ENCODE data around the gene UMAD1.
"Not testable (repeated sequence)": the region's sequence is repeated elsewhere in the genome, so short reads cannot be mapped to it uniquely, and the experiment has no call there.

The UMAD1 gene

DNA sequence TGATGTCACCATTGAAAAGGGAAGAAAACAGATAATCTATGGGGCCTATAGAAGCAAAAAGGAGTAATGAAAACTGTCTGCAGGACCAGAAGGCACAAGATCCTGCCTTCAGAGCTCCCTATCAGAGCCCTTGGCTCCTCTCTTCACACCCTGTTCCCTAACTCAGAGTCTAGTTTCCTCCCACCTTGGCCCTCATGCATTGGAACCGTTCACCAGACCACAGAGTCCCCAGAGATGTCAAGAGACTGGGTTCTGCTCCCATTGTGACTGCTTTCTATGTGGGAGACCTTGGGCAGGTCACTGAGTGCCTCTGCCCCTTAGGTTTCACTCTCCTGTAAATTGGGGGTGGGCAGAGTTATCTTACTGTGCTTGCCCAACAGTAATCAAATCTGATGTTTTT is 158.0 kb downstream of the UMAD1 start:
- DNase-seq (ENCODE audit: low spot score) = no peak

DNA sequence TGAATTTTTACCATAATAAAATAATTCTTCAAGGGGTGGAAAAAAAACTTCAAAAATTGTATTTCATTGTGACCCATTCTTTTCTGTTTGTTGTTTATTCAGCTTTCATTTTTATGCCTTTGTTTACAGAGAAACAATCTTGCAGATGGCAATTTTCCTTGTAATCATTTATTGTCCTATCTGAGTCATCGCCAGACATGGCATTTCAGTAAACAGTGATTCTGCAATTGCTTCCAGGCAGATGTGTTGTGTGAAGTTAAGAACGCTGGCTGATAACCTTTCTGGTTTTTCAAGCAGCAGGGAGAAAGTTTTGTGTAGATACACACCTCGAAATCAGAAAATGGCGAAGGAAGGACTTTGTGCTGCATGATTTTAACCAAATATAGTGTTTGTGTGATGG is 158.6 kb downstream of the UMAD1 start:
- DNase-seq (ENCODE audit: low spot score) = no peak

DNA sequence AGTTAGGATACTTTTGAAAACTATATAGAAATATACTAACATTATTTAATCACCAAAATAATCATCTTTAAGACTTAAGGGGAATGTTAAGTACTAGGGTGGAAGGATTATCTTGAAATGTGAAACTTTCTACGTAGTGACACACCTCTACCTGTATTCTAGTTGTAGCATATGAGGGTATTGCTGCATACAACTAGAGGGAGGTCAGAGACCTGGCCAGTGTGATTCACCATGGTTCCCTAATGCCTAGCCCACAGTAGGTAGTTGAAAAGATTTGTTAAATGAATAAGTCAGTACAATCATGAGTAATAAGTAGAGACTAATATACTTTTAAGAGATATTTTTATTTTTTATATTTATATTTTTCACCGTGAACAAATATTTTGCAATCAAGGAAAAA is 162.0 kb downstream of the UMAD1 start:
- DNase-seq (ENCODE audit: low spot score) = no peak

DNA sequence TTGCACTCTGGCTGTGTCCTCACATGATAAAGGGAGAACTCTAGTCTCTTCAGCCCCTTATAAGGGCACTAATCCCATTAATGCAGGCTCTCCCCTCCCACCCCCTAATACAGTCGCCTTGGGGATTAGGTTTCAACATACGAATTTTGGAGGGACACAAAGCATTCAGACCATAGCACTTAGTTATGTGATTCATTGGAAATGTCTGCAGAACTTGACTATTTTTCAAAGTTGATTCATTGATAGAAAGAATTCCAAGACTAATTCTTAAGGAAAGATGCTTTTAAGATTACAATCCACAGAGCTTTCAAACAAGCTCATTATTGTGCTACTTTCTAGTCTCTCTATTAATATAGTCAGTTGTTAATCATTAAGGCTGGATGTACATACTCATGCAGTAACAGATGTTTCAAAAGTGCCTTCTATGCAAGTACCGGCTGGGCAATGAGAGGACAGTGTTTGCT is 163.2 kb downstream of the UMAD1 start:
- DNase-seq (ENCODE audit: low spot score) = no peak

DNA sequence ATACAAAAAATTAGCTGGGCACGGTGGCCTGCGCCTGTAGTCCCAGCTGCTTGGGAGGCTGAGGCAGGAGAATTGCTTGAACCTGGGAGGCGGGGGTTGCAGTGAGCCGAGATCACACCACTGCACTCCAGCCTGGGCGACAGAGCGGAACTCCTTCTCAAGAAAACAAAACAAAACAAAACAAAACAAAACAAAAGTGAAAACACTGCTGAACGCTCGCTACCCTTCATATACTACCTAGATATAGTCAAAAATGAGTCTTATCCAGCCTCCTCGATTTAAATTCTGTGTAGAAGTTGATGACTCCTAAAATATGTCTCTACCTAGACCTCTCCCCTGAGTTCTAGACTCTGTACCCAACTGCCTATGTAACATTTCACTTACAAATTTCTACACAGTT is 164.3 kb downstream of the UMAD1 start:
- not testable (repeated sequence) for DNase-seq (ENCODE audit: low spot score)

DNA sequence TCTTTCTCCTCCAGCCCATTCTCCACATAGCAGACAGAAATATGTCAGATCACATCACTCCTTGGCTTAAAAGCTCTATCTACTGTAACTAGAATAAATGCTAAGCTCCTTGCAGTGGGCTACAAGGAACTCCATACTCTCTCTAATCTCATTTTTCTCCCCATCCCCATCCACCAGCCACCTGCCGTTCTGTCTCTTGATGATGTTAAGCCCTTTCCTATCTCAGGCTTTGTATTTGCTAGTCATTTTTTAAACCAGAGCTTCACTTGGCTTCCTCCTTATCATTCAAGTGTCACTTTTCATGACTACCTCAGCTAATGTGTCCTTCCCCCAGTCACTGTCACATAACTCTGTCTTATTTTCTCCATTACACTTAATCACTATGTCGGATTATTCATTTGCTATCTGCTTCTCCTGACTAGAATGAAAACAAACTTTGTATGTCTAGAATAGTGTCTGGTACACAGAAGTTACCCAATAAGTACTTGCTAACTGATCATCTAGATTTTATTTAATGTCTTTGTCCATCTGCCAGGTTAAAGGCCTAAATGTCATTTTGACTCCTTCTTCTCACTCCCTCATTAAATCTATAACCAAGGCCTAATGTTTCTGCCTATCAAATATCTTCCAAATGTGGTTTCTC is 165.1 kb downstream of the UMAD1 start:
- DNase-seq (ENCODE audit: low spot score) = no peak

DNA sequence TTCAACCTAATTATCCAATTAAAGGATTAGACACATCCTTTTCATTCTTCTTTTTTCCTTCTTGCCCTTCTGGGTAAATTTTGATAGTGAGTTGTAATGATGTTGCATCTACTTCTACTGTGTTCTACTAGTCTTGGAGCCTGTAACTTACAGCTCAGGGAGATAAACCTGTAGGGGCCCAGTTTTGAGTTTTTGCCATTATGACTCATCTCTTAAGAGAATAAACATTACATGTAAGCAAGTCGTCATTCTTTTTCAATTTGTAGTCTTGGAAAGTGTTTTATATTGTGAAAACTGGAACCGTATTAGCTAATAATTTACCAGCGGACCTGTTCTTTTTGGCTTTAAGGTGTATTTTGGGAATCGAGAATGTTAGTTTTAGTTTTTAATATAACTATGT is 167.6 kb downstream of the UMAD1 start:
- DNase-seq (ENCODE audit: low spot score) = no peak

DNA sequence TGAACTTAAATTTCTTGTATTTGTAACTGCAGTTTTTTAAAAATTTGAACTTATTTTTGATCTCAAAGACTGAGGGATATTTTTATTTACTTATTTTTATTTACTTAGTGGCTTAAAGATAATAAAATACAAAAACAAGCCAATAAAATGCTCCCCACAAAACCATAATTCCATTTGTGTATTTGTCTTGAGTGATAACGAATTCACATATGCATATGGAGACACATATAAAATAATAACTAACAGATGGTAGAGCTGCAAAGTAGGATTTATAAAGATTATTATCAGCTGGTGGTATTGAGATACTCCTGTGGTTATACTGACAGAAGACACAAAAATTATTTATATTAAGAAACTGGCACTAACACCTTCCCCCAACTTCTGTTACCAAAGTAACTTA is 168.1 kb downstream of the UMAD1 start:
- DNase-seq (ENCODE audit: low spot score) = no peak

DNA sequence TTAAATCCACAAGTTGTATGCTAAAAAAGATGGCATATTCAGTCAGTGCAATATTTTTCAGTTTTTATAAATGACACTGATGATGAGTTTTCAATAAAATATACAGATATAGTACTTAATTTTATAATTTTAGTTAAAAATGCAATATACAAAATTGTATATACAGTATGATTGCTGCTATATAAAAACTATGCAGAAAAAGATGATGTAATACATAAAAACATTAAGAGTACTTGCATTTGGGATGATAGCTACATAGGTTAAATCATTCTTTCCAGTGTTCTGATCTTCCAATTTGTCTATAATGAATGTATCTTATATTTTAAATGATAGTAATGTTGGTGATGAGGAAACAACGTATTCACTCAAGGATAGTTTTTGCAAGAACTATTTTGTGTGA is 169.8 kb downstream of the UMAD1 start:
- DNase-seq (ENCODE audit: low spot score) = no peak

DNA sequence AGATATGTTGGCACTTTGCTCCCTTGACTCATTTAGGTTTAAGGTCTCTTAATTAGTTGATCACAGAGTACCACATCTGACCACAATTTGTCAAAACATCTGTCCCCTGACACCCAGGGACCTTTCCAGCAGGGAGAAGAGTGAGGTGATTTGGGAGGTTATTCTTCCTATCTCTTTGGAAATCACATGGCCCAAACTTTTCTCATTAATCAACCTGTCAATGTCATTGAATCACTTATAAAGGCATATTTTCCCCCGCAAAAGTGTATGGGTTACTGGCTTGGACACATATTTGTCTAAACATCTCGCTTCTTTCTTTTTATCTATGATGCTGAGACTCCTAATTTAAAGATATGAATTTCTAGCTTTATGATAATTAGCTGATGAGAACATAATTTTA is 170.3 kb downstream of the UMAD1 start:
- DNase-seq (ENCODE audit: low spot score) = no peak

DNA sequence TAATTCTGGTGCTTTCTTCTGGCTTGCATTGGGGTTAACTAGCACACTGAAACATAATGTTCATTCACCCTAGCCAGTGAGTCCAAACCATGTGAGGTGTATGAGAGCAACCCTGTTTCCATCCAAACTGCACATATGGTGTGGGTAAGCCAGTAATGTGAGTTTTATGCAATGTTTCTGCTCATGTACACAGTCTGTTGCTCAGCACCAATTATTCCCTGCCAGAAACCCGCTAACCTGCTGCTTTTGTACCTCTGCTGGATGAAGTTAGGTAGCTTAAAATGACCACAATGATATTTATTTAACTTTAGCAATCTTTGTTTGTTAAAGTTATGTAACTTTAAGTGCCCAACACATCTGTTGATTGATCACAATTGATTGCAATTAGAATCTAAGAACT is 171.6 kb downstream of the UMAD1 start:
- no peak for DNase-seq (ENCODE audit: low spot score)

DNA sequence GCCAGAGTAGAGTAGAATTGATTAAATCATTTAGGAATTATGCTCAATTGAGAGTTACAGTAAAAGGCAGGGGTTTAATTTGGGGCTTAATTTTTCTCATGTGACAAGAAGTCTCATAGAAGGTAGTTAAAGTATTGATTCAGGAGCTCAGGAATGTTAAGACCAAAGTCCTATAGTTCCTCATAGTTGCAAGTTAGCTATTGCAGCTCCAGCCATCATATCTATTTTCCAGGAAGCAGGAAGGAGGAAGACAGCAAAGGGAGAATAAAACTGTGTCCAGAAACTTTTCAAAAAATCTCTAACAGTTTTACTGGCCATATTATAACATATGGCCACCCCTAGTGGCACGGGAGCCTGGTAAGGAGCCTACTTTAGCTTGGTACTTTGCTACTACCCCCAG is 174.8 kb downstream of the UMAD1 start:
- no peak for DNase-seq (ENCODE audit: low spot score)

DNA sequence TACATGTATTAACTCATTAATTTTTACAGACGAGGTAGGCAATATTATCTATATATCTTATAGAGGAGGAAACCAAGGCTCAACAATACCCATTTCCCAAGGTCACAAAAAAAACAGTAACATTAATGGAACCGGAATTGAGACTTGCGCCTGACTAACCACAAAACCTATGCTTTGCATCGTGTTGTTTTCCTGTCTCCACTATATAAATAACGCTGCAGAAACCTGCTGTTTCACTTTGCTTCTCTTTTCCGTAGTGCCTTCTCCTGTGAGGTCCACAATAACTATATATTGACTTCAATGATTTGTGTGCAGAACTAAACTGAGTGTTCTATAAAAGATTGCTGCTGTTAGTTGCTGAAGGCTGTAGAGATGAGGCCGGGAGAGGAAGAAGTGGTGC is 175.5 kb downstream of the UMAD1 start:
- peak; percentile 16 for DNase-seq (ENCODE audit: low spot score)

DNA sequence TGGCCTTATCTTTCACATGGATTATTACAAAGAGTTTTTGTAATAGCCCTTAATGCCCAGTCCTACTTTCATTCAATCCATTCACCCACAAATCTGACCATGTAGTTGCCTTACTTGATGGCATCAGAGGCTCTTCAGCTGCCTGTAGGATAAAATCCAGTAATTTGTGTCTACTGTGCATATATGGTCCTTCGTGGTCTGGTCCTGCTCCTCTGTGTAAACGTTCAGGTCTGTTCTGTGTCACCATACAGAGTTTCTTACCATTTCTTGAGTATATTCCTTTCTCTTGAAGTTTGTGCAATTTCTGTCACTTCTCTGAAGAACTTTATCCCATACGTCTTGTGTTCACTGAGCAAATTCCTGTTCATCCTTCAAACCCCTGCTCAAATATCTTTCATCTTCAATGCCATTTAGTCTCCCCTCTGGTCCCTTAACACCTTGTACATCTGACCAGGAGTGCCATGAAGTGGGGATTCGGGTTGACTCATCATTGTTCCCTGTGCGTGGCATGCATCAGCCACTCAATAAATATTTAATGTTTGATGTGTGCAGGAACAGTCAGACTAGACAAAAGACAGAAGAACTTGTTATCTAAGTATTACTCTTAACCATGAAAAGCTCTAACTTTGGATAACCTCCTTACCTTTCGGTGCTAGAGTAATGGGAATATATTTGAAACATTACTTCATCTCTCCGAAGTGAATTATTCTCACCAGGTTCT is 176.4 kb downstream of the UMAD1 start:
- no peak for DNase-seq (ENCODE audit: low spot score)

DNA sequence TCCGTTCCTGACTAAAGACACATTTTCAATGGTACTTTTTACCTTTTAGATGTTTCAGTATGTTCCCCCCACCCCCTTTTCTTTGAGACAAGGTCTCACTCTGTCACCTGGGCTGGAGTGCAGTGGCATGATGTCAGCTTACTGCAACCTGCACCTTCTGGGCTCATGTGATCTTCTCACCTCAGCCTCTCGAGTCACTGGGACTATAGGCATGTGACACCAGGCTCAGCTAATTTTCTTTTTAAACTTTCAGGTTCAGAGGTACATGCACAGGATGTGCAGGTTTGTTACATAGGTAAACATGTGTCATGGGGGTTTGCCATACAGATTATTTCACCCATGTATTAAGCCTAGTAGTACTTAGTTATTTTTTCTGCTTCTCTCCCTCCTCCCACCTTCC is 177.2 kb downstream of the UMAD1 start:
- no peak for DNase-seq (ENCODE audit: low spot score)

DNA sequence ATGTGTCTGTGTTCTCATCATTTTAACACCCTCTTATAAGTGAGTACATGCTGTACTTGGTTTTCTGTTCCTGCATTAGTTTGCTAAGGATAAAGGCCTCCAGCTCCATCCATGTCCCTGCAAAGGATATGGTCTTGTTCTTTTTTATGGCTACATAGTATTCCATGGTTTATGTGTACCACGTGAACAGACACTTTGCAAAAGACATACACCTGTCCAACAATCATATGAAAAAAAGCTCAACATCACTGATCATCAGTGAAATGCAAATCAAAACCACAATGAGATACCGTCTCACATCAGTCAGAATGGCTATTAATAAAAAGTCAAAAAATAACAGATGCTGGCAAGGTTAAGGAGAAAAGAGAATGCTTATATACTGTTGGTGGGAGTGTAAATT is 177.6 kb downstream of the UMAD1 start:
- DNase-seq (ENCODE audit: low spot score) = not testable (repeated sequence)

DNA sequence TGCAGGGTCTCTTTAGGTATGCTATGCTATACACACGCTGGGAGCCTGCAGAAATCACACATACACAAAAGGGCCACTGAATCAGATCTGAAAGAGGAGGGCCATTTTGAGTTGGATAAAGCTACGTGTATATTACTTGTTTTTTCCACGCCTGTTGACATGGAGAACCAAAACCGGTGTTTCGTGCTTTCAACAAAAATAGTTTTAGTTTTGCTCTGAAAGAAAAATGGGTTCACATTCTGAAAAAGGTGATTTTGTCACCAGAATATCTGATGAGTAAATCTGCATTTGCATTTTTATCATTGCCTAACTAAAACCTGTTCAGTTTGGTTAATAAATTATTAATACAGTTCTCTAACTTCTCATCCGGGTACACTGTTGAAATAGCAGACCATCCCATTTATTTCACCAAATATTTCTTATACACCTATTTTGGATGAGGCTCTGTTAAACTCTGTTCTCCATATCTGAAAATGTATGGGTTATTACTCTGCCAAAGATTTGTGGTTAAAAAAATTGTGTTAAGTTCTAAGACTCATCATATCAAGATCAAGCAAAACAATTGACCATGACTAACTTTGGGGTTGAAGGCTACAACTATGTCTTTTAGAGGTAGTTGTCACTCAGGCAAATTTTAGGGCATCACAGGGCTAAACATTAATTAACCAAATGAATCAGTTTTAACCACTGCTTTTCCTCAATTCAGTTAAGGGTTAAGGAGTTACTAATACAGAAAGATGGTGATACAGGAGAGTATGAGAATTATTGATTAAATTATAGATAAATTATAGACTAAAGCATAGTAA is 179.1 kb downstream of the UMAD1 start:
- DNase-seq (ENCODE audit: low spot score) = no peak

DNA sequence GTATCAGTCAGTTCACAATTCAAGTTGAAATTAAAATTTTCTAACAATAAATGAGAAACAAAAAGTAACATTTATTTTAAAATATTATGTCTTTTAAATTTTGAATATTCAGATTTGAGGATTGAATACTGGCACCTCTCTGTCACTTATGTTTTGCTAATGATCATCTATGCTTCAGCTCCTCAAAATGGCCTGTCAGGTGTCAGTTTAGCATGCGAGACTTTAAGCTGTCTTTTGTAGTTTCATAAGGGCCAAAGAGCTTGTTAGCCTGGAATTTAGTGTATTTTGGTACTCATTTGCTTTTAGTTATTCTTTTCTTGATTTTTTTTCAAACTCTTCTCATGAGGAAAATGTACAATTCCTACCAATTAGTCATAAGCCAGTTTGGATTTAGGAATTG is 179.9 kb downstream of the UMAD1 start:
- DNase-seq (ENCODE audit: low spot score) = no peak

DNA sequence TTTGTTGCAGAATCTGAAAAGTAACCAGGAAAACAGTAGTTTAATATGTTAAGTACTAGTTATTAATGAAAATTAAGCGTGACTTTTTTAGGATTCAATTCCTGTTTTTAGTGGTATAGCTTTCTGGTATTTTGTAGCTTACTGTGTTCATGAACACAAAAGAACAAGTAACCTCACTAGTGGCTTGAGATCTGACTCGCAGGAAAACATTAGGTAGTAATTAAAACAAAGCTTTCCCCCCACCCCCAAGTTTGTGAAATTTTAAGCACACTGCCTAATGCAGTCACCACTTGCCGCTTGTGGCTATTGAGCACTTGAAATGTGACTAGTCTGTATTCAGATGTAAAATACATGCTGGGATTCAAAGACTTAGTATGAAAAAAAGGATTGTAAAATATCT is 180.4 kb downstream of the UMAD1 start:
- no peak for DNase-seq (ENCODE audit: low spot score)

DNA sequence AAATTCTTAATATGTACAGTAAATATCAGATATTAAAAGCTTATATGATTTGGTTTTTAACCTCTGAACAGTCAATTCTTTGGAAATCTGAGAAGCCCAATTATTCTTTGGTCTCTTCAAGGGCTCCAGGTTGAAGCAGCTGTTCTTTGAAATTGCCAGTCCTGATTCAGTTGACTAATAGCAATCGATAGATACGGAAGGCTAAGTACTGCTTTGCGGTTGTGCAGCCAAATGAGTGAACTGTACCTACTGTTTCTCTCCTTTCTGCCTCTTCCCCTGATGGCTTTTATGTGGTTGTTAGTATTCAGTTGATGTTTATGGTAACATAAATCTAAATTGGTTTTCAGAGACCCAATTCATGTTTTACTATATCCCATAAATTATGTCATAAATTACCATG is 181.0 kb downstream of the UMAD1 start:
- DNase-seq (ENCODE audit: low spot score) = no peak

DNA sequence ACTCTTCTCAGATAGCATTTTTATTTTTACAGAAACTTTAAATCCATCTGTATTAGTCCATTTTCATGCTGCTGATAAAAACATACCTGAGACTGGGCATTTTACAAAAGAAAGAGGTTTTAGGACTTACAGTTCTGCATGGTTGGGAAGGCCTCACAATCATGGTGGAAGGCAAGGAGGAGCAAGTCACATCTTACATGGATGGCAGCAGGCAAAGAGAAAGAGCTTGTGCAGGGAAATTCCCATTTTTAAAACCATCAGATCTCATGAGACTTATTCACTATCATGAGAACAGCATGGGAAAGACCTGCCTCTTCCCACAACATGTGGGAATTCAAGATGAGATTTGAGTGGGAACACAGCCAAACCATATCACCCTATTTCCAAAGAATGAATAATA is 184.7 kb downstream of the UMAD1 start:
- not testable (repeated sequence) for DNase-seq (ENCODE audit: low spot score)

DNA sequence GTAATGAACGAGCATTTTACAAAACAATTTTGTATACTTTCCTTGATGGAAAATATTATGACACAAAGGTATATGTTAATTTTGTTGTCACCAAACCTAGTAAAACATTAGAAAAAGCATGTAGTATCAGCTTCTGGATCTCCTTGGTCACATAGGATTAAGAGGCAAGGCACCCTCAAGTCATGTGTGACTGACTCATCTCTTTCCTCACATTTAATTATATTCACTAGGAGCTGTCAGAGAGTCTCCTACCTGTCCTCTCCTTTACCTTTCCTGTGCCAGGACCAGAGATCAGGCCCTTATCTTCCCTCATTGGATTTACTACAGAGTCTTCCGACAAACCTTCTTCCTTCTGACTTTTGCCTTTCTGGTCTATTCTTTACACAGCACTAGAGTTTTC is 189.1 kb downstream of the UMAD1 start:
- no peak for DNase-seq (ENCODE audit: low spot score)
